Measurements from ENCODE around the gene TNK2.
"Not testable (repeated sequence)": the region's sequence is repeated elsewhere in the genome, so short reads cannot be mapped to it uniquely, and the experiment has no call there.

The TNK2 gene

GRCh38 chr3:195903950-195904290 lies 4.4 kb downstream of the TNK2 start:
- no peak overlapping the region for H3K4me3 ChIP-seq (ENCODE audit: low read depth, low read length)
- no peak for TF ChIP-seq CTCF (IDR thresholded peaks at IDR 0.05; ENCODE audit: low read depth, low read length, missing control alignments)
- DNase-seq (ENCODE audit: low read depth), result no peak

GRCh38 chr3:195902634-195903033 lies 5.7 kb downstream of the TNK2 start:
- DNase-seq (ENCODE audit: low read depth); H3K4me3 ChIP-seq (ENCODE audit: low read depth, low read length): not testable (repeated sequence)

GRCh38 chr3:195901836-195902585 lies 6.3 kb downstream of the TNK2 start:
- DNase-seq (ENCODE audit: low read depth); H3K4me3 ChIP-seq (ENCODE audit: low read depth, low read length): not testable (repeated sequence)

GRCh38 chr3:195900436-195901355 lies 7.7 kb downstream of the TNK2 start:
- TF ChIP-seq CTCF (IDR thresholded peaks at IDR 0.05; ENCODE audit: low read depth, low read length, missing control alignments), result no peak
- no peak for DNase-seq (ENCODE audit: low read depth)
- no peak overlapping the region for H3K4me3 ChIP-seq (ENCODE audit: low read depth, low read length)

- DNase-seq (ENCODE audit: low read depth), result no peak
- TF ChIP-seq CTCF (IDR thresholded peaks at IDR 0.05; ENCODE audit: low read depth, low read length, missing control alignments), result no peak
- H3K4me3 ChIP-seq (ENCODE audit: low read depth, low read length), result no peak overlapping the region
These were observed 8.5 kb downstream of the TNK2 start for GRCh38 chr3:195899701-195900435.

- no peak for DNase-seq (ENCODE audit: low read depth)
- no peak for TF ChIP-seq CTCF (IDR thresholded peaks at IDR 0.05; ENCODE audit: low read depth, low read length, missing control alignments)
- H3K4me3 ChIP-seq (ENCODE audit: low read depth, low read length), result no peak overlapping the region
These were observed 10.4 kb downstream of the TNK2 start for GRCh38 chr3:195897853-195898415.

GRCh38 chr3:195897081-195897852 lies 11.1 kb downstream of the TNK2 start:
- DNase-seq (ENCODE audit: low read depth), result no peak
- TF ChIP-seq CTCF (IDR thresholded peaks at IDR 0.05; ENCODE audit: low read depth, low read length, missing control alignments), result no peak
- no peak overlapping the region for H3K4me3 ChIP-seq (ENCODE audit: low read depth, low read length)

All from GM12864 (cell line).